ENCODE measurements around the gene DCC.

The DCC gene

GRCh38 chr18:52824126-52824525, 484.1 kb downstream of the DCC start:
- DNase-seq (ENCODE audit: low read depth), result no peak

GRCh38 chr18:52826994-52827393, 487.0 kb downstream of the DCC start:
- DNase-seq (ENCODE audit: low read depth), result no peak

GRCh38 chr18:52829320-52829719, 489.3 kb downstream of the DCC start:
- DNase-seq (ENCODE audit: low read depth), result no peak

GRCh38 chr18:52829876-52830405, 489.9 kb downstream of the DCC start:
- no peak for DNase-seq (ENCODE audit: low read depth)

- no peak for DNase-seq (ENCODE audit: low read depth)
These were observed 504.3 kb downstream of the DCC start for GRCh38 chr18:52844323-52844722.

GRCh38 chr18:52845036-52845435, 505.0 kb downstream of the DCC start:
- DNase-seq (ENCODE audit: low read depth), result no peak

GRCh38 chr18:52850031-52850560, 510.1 kb downstream of the DCC start:
- DNase-seq (ENCODE audit: low read depth), result no peak

GRCh38 chr18:52861558-52861957, 521.6 kb downstream of the DCC start:
- DNase-seq (ENCODE audit: low read depth), result no peak

- no peak for DNase-seq (ENCODE audit: low read depth)
These were observed 529.4 kb downstream of the DCC start for GRCh38 chr18:52869349-52869923.

- DNase-seq (ENCODE audit: low read depth), result no peak
These were observed 530.2 kb downstream of the DCC start for GRCh38 chr18:52869942-52870907.

- no peak for DNase-seq (ENCODE audit: low read depth)
These were observed 534.8 kb downstream of the DCC start for GRCh38 chr18:52874774-52875173.

GRCh38 chr18:52875725-52876124, 535.7 kb downstream of the DCC start:
- DNase-seq (ENCODE audit: low read depth), result no peak

GRCh38 chr18:52888014-52888413, 548.0 kb downstream of the DCC start:
- DNase-seq (ENCODE audit: low read depth), result no peak

GRCh38 chr18:52894801-52895200, 554.8 kb downstream of the DCC start:
- DNase-seq (ENCODE audit: low read depth), result no peak

GRCh38 chr18:52897611-52898484, 557.9 kb downstream of the DCC start:
- no peak for DNase-seq (ENCODE audit: low read depth)

GRCh38 chr18:52898485-52899058, 558.6 kb downstream of the DCC start:
- DNase-seq (ENCODE audit: low read depth), result no peak

GRCh38 chr18:52902188-52902587, 562.2 kb downstream of the DCC start:
- no peak for DNase-seq (ENCODE audit: low read depth)

GRCh38 chr18:52903857-52904256, 563.9 kb downstream of the DCC start:
- no peak for DNase-seq (ENCODE audit: low read depth)

- DNase-seq (ENCODE audit: low read depth), result no peak
These were observed 567.7 kb downstream of the DCC start for GRCh38 chr18:52907543-52908308.

- DNase-seq (ENCODE audit: low read depth), result no peak
These were observed 574.2 kb downstream of the DCC start for GRCh38 chr18:52914148-52914547.

GRCh38 chr18:52920665-52921064, 580.7 kb downstream of the DCC start:
- no peak for DNase-seq (ENCODE audit: low read depth)
